IMR-90 (cell line): ENCODE data around the gene CANT1. TPM values are rescaled to one million over a fixed set of nuclear protein-coding genes. Genes with fewer than 3 reads are reported as not detected.

Experiments used
- ATAC-seq: fragments of 200-7000 bp; cut with Tn5 transposase; 2 replicates; pipeline ENCODE4 v1.9.1; 2020; ENCODE audit warnings: low read depth, mild to moderate bottlenecking, moderate library complexity
- BruUV-seq: library from RNA; stranded (reverse); fragments of 400-500 nt; replicated peaks from 2 replicates; lab custom pipeline; 2021; lab: Mats Ljungman, UMichigan
- CTCF ChIA-PET: fragments of 300-600 bp; formaldehyde crosslinking; extraction: SDS; loops from one replicate; lab custom pipeline; 2021; ENCODE audit warnings: antibody characterized with exemption; lab: Yijun Ruan, JAX
- POLR2A ChIA-PET: fragments of 300-600 bp; sonication (Branson Sonifier 250); formaldehyde crosslinking; loops from one replicate; lab custom pipeline; 2022; ENCODE audit warnings: antibody characterized with exemption; ENCODE audit not compliant: unreplicated experiment; lab: Charles Lee
- DNase-seq: peaks from one replicate; pipeline ENCODE4 v3.0.0; 2013
- H2AFZ ChIP-seq: replicated peaks from 2 replicates; pipeline ENCODE3; 2013; ENCODE audit warnings: low read length, mild to moderate bottlenecking; ENCODE audit not compliant: poor library complexity
- H2AK5ac ChIP-seq: 2 replicates; pipeline ENCODE4 v1.6.1; 2013; ENCODE audit warnings: low read depth, low read length, inconsistent platforms
- H2AK9ac ChIP-seq: replicated peaks from 2 replicates; pipeline ENCODE3; 2013; ENCODE audit warnings: mild to moderate bottlenecking, low read depth, low read length, moderate library complexity; ENCODE audit not compliant: poor library complexity
- H2BK120ac ChIP-seq: 2 replicates; pipeline ENCODE4 v1.6.1; 2013; ENCODE audit warnings: low read depth, low read length, inconsistent platforms
- H2BK15ac ChIP-seq: 3 replicates; pipeline ENCODE4 v1.6.1; 2013; ENCODE audit warnings: low read depth, low read length, inconsistent platforms
- H2BK20ac ChIP-seq: 2 replicates; pipeline ENCODE4 v1.6.1; 2013; ENCODE audit warnings: low read depth, mild to moderate bottlenecking, inconsistent platforms, low read length, moderate library complexity
- H2BK5ac ChIP-seq: 2 replicates; pipeline ENCODE4 v1.6.1; 2013; ENCODE audit warnings: mild to moderate bottlenecking, low read depth, low read length, inconsistent platforms; ENCODE audit not compliant: poor library complexity, severe bottlenecking
- H3K14ac ChIP-seq: replicated peaks from 2 replicates; pipeline ENCODE4 v1.6.1; 2013; ENCODE audit warnings: low read depth, low read length, inconsistent platforms
- H3K18ac ChIP-seq: 2 replicates; pipeline ENCODE4 v1.6.1; 2013; ENCODE audit warnings: low read depth, low read length, control low read depth
- H3K23ac ChIP-seq: 2 replicates; pipeline ENCODE4 v1.6.1; 2013; ENCODE audit warnings: low read depth, low read length, inconsistent platforms
- H3K27ac ChIP-seq: 2 replicates; pipeline ENCODE4 v1.5.1; 2013; ENCODE audit warnings: mild to moderate bottlenecking, control low read depth, low read length; ENCODE audit not compliant: insufficient read depth
- H3K27me3 ChIP-seq: 2 replicates; pipeline ENCODE4 v1.6.1; 2013; ENCODE audit warnings: low read length; ENCODE audit not compliant: control insufficient read depth, insufficient read depth
- H3K36me3 ChIP-seq: 2 replicates; pipeline ENCODE4 v1.6.1; 2013; ENCODE audit warnings: low read length, mixed read lengths; ENCODE audit not compliant: control insufficient read depth, insufficient read depth
- H3K4ac ChIP-seq: 2 replicates; pipeline ENCODE4 v1.6.1; 2013; ENCODE audit warnings: low read depth, low read length, inconsistent platforms
- H3K4me1 ChIP-seq: 2 replicates; pipeline ENCODE4 v1.6.1; 2013; ENCODE audit warnings: low read length, mixed read lengths; ENCODE audit not compliant: control insufficient read depth, insufficient read depth
- H3K4me2 ChIP-seq: 2 replicates; pipeline ENCODE4 v1.6.1; 2013; ENCODE audit warnings: low read depth, mild to moderate bottlenecking, control low read depth, low read length, moderate library complexity
- H3K4me3 ChIP-seq: 2 replicates; pipeline ENCODE4 v1.5.1; 2013; ENCODE audit warnings: low read depth, mild to moderate bottlenecking, control low read depth, low read length, moderate library complexity; ENCODE audit not compliant: insufficient read depth
- H3K56ac ChIP-seq: 2 replicates; pipeline ENCODE4 v1.6.1; 2013; ENCODE audit warnings: low read length, inconsistent platforms; ENCODE audit not compliant: insufficient read depth; ENCODE audit errors: extremely low read depth
- H3K79me1 ChIP-seq, 2 experiments: 2 replicates each; pipeline ENCODE4 v1.6.1; 2013; ENCODE audit warnings: low read length in 2 of 2, inconsistent platforms in 1 of 2, low read depth in 1 of 2
- H3K9ac ChIP-seq: 2 replicates; pipeline ENCODE4 v1.6.1; 2013; ENCODE audit warnings: low read depth, low read length, control low read depth
- H3K9me1 ChIP-seq: 2 replicates; pipeline ENCODE4 v1.6.1; 2013; ENCODE audit warnings: low read length, inconsistent platforms; ENCODE audit not compliant: insufficient read depth
- H3K9me3 ChIP-seq: 2 replicates; pipeline ENCODE4 v1.6.1; 2013; ENCODE audit warnings: low read length; ENCODE audit not compliant: control insufficient read depth, insufficient read depth
- H4K20me1 ChIP-seq: 2 replicates; pipeline ENCODE4 v1.6.1; 2013; ENCODE audit warnings: low read length, inconsistent platforms; ENCODE audit not compliant: insufficient read depth
- H4K5ac ChIP-seq: 2 replicates; pipeline ENCODE4 v1.6.1; 2013; ENCODE audit warnings: mild to moderate bottlenecking, low read depth, low read length, control low read depth
- H4K8ac ChIP-seq, 2 experiments: 2 replicates each; pipeline ENCODE4 v1.6.1; 2013; ENCODE audit warnings: low read depth in 2 of 2, low read length in 2 of 2, control low read depth in 1 of 2, inconsistent platforms in 1 of 2
- H4K91ac ChIP-seq: 2 replicates; pipeline ENCODE4 v1.6.1; 2013; ENCODE audit warnings: low read depth, low read length, inconsistent platforms; ENCODE audit not compliant: insufficient read depth
- BHLHE40 ChIP-seq: fragments of 150-350 bp; IDR thresholded peaks from 2 replicates; pipeline ENCODE4 v1.6.1; 2016; ENCODE audit warnings: mild to moderate bottlenecking, low read depth, low read length
- CHD1 ChIP-seq: IDR thresholded peaks from 2 replicates; pipeline ENCODE4 v1.6.1; 2012; ENCODE audit warnings: low read depth, low read length, improper control_type of control experiment
- ELK1 ChIP-seq: fragments of 150-350 bp; IDR thresholded peaks from 2 replicates; pipeline ENCODE4 v1.6.1; 2016; ENCODE audit warnings: low read depth, mild to moderate bottlenecking, low read length, moderate library complexity, borderline replicate concordance
- FOS ChIP-seq: fragments of 150-350 bp; IDR thresholded peaks from 2 replicates; pipeline ENCODE4 v1.6.1; 2016; ENCODE audit warnings: low read depth, low read length
- MAFK ChIP-seq: IDR thresholded peaks from 2 replicates; pipeline ENCODE4 v1.6.1; 2012; ENCODE audit warnings: low read depth, low read length, improper control_type of control experiment
- MAZ ChIP-seq: IDR thresholded peaks from 2 replicates; pipeline ENCODE4 v1.6.1; 2012; ENCODE audit warnings: low read depth, mild to moderate bottlenecking, low read length, improper control_type of control experiment, moderate library complexity, borderline replicate concordance
- MXI1 ChIP-seq: IDR thresholded peaks from 2 replicates; pipeline ENCODE4 v1.6.1; 2012; ENCODE audit warnings: low read depth, mild to moderate bottlenecking, low read length, moderate library complexity, borderline replicate concordance
- NFE2L2 ChIP-seq: fragments of 150-350 bp; IDR thresholded peaks from 2 replicates; pipeline ENCODE4 v1.6.1; 2016; ENCODE audit warnings: low read depth, mild to moderate bottlenecking, low read length
- RAD21 ChIP-seq: IDR thresholded peaks from 2 replicates; pipeline ENCODE4 v1.6.1; 2012; ENCODE audit warnings: low read length, improper control_type of control experiment
- RCOR1 ChIP-seq: IDR thresholded peaks from 2 replicates; pipeline ENCODE4 v1.6.1; 2012; ENCODE audit warnings: mild to moderate bottlenecking, low read length, improper control_type of control experiment; ENCODE audit not compliant: insufficient replicate concordance
- RFX5 ChIP-seq: IDR thresholded peaks from 2 replicates; pipeline ENCODE4 v1.8.0; 2012; ENCODE audit warnings: low read depth, mild to moderate bottlenecking, low read length, moderate library complexity
- USF2 ChIP-seq: fragments of 150-350 bp; IDR thresholded peaks from 2 replicates; pipeline ENCODE4 v1.6.1; 2017; ENCODE audit warnings: mild to moderate bottlenecking, antibody characterized with exemption, low read length, low read depth
- WGBS, 2 experiments: methylation state at CpG; one replicate each; pipeline versions ENCODE4 v1.1.5 to v1.1.7; 2013; ENCODE audit warnings: missing lambda C conversion rate in 2 of 2; ENCODE audit not compliant: insufficient read length in 1 of 2; ENCODE audit errors: extremely low coverage in 2 of 2; 5-methylcytosine and 5-hydroxymethylcytosine counted together
- dilution Hi-C: fragments of 300-500 bp; cut with HindIII; formaldehyde crosslinking; loops from one replicate; pipeline ENCODE4 v1.14.3; 2018; ENCODE audit warnings: low sequenced_read_pairs; ENCODE audit not compliant: unreplicated experiment
- in situ Hi-C: fragments of 300-500 bp; cut with MboI; formaldehyde crosslinking; loops from 3 replicates; pipeline ENCODE4 v1.14.3; 2019; ENCODE audit warnings: low sequenced_read_pairs, inconsistent platforms, mixed read lengths
- intact Hi-C: fragments of 100-400 bp; cut with micrococcal nuclease; formaldehyde crosslinking; loops from 2 replicates; pipeline ENCODE4 v1.10.0; 2022
- polyA plus RNA-seq, 3 experiments: library from polyadenylated mRNA; depleted of rRNA; stranded (reverse); fragments of >200 nt; gene quantifications; 2 replicates each; pipeline ENCODE4 v1.2.3, GENCODE V29; 2012; ENCODE audit warnings: low replicate concordance in 1 of 3
- total RNA-seq: library from RNA; depleted of rRNA; stranded (reverse); fragments of >200 nt; gene quantifications from 2 replicates; pipeline ENCODE4 v1.2.3, GENCODE V29; 2012
- TF ChIP-seq, protein P1 (sequence below): conservative IDR thresholded peaks from 2 replicates; pipeline ENCODE4 v1.5.1; 2012; ENCODE audit warnings: mild to moderate bottlenecking, low read depth, low read length, improper control_type of control experiment

Gene CANT1
- total and polyA plus RNA-seq, 2 of the 4 experiments (the other 2 are of a cell fraction) = 51.8 to 73.4 TPM

- H2AK5ac ChIP-seq = no peak overlapping the region
- POLR2A ChIA-PET = no interaction called here
- H3K23ac ChIP-seq = no peak overlapping the region
- peaks cover 14% of the 10 kb centered on the region for H3K36me3 ChIP-seq
- H4K20me1 ChIP-seq = peaks cover 63% of the 10 kb centered on the region
- peaks cover 16% of the 10 kb centered on the region for H3K4me1 ChIP-seq
- H3K79me1 ChIP-seq = peaks cover 21 to 77% of the 10 kb centered on the region in 2 experiments
- dilution Hi-C loops = no loop called here
- H4K8ac ChIP-seq = no peak overlapping the region
- H3K56ac ChIP-seq = no peak overlapping the region
- no peak for ATAC-seq
- intact Hi-C loops = no loop called here
- H3K27me3 ChIP-seq = no peaks in the 10 kb centered on the region
- no peak overlapping the region for H2BK5ac ChIP-seq
- no peak overlapping the region for H3K9ac ChIP-seq
- H2BK120ac ChIP-seq = no peak overlapping the region
- 95% methylated on average over 4 of the region's 8 CpGs; no CpG with 5 or more reads in 1 of the 2 experiments for WGBS, 2 experiments
- no peak overlapping the region for H2BK20ac ChIP-seq
- H3K9me1 ChIP-seq = peaks cover 21% of the 10 kb centered on the region
- no peak overlapping the region for H3K4me2 ChIP-seq
- H3K27ac ChIP-seq = no peak overlapping the region
- no peak overlapping the region for H4K5ac ChIP-seq
- TF ChIP-seq RFX5 = no peak
- TF ChIP-seq MAFK = no peak
- no peak for TF ChIP-seq RCOR1
- TF ChIP-seq CHD1 = no peak
- no peak for TF ChIP-seq BHLHE40
- no peak for TF ChIP-seq MXI1
- TF ChIP-seq, protein P1, sequence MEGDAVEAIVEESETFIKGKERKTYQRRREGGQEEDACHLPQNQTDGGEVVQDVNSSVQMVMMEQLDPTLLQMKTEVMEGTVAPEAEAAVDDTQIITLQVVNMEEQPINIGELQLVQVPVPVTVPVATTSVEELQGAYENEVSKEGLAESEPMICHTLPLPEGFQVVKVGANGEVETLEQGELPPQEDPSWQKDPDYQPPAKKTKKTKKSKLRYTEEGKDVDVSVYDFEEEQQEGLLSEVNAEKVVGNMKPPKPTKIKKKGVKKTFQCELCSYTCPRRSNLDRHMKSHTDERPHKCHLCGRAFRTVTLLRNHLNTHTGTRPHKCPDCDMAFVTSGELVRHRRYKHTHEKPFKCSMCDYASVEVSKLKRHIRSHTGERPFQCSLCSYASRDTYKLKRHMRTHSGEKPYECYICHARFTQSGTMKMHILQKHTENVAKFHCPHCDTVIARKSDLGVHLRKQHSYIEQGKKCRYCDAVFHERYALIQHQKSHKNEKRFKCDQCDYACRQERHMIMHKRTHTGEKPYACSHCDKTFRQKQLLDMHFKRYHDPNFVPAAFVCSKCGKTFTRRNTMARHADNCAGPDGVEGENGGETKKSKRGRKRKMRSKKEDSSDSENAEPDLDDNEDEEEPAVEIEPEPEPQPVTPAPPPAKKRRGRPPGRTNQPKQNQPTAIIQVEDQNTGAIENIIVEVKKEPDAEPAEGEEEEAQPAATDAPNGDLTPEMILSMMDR = no peak
- no peak for TF ChIP-seq RAD21
- TF ChIP-seq MAZ = no peak
- TF ChIP-seq USF2 = no peak
- no peak for TF ChIP-seq NFE2L2
- TF ChIP-seq FOS = no peak
- TF ChIP-seq ELK1 = no peak
- no peak for DNase-seq
- H2BK15ac ChIP-seq = no peak overlapping the region
- peak overlapping the region; percentile 30 for H2AK9ac ChIP-seq
- H3K4ac ChIP-seq = no peak overlapping the region
- no TSS peak for BruUV-seq
- H2AFZ ChIP-seq = no peak overlapping the region
- no peak overlapping the region for H4K91ac ChIP-seq
- 0 out of 2 replicates have a peak overlapping the region, but pooled peaks have one; percentile 40 for H3K14ac ChIP-seq
- H3K4me3 ChIP-seq = no peak overlapping the region
- CTCF ChIA-PET = no interaction called here
- H3K18ac ChIP-seq = no peak overlapping the region
- in situ Hi-C loops = no loop called here
- H3K9me3 ChIP-seq = no peaks in the 10 kb centered on the region
These were observed 3.5 kb downstream of the CANT1 start for GRCh38 chr17:79006046-79006445.
